ENCODE measurements around the gene TMEM239.

TMEM239 gene

GRCh38 chr20:2859330-2860121 is 43.4 kb downstream of the TMEM239 start:
- DNase-seq = no peak

GRCh38 chr20:2864626-2865025 is 48.5 kb downstream of the TMEM239 start:
- DNase-seq = no peak

GRCh38 chr20:2865101-2865500 is 48.9 kb downstream of the TMEM239 start:
- DNase-seq = no peak

GRCh38 chr20:2865630-2866029 is 49.5 kb downstream of the TMEM239 start:
- DNase-seq = no peak

GRCh38 chr20:2866236-2866635 is 50.1 kb downstream of the TMEM239 start:
- no peak for DNase-seq

GRCh38 chr20:2867081-2867864 is 51.1 kb downstream of the TMEM239 start:
- DNase-seq = no peak
